GM18951 (cell line): Measurements from ENCODE around the gene NT5C.

Source experiments
- POLR2A ChIP-seq: IDR thresholded peaks from 4 replicates; pipeline ENCODE4 v1.6.1; 2011; ENCODE audit warnings: mild to moderate bottlenecking; ENCODE audit not compliant: insufficient read length, insufficient read depth; ENCODE audit errors: extremely low read depth
- in situ Hi-C: fragments of 300-500 bp; cut with MboI; formaldehyde crosslinking; loops from one replicate; pipeline ENCODE4 v1.12.0; 2022; ENCODE audit warnings: low sequenced_read_pairs, mixed read lengths, inconsistent platforms; ENCODE audit not compliant: unreplicated experiment

NT5C gene

DNA sequence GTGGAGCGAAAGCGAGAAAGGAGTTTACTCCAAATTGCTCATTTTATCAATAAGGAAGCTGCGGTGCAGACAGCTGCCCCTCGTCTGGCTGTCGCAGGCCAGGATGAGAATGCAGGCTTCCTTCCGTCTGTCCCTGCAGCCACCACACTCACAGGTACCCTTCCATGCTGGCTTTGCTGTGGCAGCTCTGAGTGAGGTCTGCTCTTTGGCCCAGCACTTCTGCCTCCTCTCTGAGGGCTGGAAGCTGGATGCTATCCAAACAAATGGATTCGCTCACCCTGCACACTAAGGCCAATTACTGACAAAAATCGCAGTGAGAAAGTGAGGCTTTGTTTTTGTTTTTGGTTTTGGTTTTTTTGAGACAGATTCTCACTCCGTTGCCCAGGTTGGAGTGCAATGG, 14.8 kb downstream of the NT5C start:
- in situ Hi-C loops: no loop called here
- TF ChIP-seq POLR2A: no peak

- in situ Hi-C loops: no loop called here
Measured at GRCh38 chr17:75115555-75115954, 16.0 kb downstream of the NT5C start.

DNA sequence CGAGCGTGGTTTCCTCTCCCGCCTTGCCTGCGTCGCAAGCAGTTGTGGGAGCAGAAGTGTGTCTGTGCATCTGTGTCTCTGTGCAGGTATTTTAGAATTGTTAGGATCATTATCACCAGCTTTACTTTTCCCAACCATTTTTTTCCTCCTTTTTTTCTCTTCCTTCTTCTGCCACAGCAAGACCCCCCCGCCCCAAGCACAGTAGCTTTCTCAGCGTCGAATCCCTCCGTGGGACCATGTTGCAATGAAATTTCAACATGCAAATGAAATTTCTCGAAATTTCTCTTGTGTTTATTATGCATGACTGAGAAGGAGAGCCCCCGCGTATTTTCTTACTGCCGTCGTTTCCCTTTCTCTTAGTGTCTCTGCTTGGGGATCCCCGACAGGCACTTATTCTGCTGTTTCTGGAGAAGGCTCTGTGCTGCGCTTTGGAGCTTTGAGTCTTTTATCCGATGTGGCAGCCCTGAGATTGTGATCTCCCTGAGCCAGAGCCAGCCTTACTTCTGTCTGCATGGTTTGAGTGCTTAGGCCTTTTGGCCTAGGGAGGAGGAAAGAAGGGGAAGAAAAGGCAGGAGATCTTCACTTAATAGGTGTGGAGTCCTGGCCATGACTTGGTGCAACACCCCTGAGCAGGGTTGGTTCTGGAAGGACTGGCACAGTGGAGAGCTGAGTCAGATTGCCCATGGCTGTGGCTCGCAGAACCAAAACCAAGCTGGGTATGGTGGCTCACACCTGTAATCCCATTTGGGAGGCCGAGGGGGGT, 16.8 kb downstream of the NT5C start:
- in situ Hi-C loops: no loop called here
- TF ChIP-seq POLR2A: no peak

More at GRCh38 chr17:75115555-75115954, 16.0 kb downstream of the NT5C start:
- no peak for TF ChIP-seq POLR2A

- in situ Hi-C loops: no loop called here
- peak; percentile 10 for TF ChIP-seq POLR2A
Measured at GRCh38 chr17:75113798-75114551, 17.6 kb downstream of the NT5C start.

- no peak for TF ChIP-seq POLR2A
- in situ Hi-C loops: no loop called here
Measured at GRCh38 chr17:75111777-75112335, 19.7 kb downstream of the NT5C start.

DNA sequence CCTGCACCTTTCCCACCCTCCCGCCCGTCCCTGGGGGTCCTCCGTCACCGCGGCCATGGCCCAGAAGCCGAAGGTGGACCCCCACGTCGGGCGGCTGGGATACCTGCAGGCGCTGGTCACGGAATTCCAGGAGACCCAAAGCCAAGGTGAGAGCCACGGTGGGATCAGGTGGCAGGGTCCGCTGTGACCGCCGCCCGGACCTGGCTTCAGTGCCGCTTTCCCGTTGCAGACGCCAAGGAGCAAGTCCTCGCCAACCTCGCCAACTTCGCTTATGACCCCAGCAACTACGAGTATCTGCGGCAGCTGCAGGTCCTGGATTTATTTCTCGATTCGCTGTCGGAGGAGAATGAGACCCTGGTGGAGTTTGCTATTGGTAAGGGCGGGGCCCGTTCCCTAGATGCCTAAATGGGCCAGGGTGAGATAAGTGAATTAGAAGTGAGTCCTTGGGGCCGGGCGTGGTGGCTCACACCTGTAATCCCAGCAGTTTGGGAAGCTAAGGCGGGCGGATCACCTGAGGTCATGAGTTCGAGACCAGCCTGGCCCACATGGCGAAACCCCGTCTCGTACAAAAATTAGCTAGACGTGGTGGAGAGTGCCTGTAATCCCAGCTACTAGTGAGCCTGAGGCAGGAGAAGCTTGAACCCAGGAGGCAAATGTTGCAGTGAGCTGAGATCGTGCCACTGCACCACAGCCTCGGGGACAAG, 21.2 kb downstream of the NT5C start:
- in situ Hi-C loops: no loop called here
- no peak for TF ChIP-seq POLR2A

DNA sequence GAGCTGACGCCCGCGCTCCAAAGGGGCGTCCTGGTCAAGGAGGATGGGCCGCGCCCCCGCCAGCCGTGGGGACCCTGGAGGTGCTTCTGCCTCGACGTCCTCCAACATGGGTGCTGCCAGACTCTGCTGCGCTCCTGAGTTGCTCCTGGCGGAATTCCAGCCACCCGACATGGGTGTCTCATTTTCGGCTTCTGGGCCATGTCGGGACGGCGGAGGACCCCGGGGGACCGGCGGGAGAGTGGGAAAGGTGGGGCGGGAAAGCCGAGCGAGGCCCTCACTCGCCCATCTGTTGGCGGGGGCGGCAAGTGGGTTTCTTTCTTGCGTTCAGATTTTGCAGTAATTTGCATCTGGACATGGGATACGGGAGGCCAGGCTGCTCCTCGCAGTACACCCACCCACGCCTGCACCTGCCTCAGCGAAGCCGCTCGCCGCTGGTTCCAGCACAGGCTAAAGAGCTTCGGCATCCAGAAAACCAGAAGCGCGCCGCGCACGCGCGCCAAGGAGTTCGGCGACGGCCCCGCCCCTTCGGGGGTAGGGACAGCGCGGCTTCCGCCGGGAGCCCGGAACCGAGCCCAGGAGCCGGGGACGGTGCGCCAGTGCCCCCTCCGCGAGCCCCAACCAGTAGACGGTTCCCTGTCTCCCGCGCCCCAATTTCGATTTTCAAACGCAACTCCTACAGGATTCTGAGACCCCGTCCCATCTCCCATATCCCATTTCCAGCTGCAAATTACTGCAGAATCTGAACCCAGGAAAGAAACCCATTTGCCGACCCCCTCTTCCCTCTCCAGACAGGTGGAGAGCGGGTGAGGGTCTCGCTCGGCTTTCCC, 21.9 kb downstream of the NT5C start, which contains the start of gene ARMC7:
ARMC7 (plus strand) TSS at position 563 of the 827 bp plus-strand sequence. CDS start 320 bp downstream, outside the sequence.
- in situ Hi-C loops: no loop called here
- peak; percentile 95 for TF ChIP-seq POLR2A

- in situ Hi-C loops: no loop called here
- no peak for TF ChIP-seq POLR2A
Measured at GRCh38 chr17:75109046-75109406, 22.5 kb downstream of the NT5C start.

GRCh38 chr17:75108193-75108592, 23.3 kb downstream of the NT5C start:
- no peak for TF ChIP-seq POLR2A
- in situ Hi-C loops: no loop called here

- no peak for TF ChIP-seq POLR2A
- in situ Hi-C loops: no loop called here
Measured at GRCh38 chr17:75105126-75106080, 26.1 kb downstream of the NT5C start.
